Measurements from ENCODE around the gene LTB4R2.

DNA sequence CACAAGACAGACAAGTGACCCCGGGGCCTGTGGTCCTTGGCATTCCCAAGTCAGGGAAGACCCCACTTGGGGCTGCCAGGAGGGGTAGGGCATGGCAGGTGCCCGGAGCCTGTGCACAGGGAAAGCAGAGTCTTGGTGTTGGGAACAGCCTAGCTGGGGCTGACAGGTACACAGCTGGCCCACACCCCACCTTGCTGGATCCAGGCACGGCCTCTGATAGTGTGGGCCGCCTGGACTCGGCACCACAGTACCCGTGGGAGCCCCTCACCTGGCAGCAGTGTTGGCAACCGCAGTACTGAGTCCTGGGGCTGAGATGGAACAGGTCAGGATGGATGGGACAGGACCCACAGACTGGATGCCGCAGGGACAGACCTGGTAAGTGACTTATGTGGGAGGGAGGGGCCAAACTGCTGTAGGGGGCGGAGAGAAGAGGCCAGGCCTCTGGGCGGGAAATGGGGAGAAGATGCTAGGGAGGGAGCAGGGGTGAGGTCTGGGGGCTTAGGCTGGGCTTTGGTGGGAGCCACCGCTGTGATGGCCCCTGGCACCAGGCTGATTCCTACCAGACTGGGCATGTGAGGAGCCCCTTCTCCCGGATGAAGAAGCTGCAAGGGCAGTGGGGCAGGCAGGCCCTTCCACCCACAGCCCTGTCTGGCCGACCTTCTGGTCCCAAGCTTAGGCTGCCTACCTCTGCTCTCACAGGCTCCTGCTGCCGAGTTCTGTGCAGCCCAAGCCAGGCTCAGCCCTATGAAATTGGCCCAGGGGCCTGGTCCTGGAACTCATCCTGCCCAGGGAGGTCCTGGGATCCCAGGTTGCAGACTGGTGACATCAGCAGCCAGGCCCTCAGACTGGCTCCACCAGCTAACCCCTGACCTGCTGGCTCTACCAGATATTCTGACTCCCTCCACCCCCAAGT is 46.9 kb upstream of the LTB4R2 start, which contains the start of gene TGM1:
- TF ChIP-seq, protein P1, sequence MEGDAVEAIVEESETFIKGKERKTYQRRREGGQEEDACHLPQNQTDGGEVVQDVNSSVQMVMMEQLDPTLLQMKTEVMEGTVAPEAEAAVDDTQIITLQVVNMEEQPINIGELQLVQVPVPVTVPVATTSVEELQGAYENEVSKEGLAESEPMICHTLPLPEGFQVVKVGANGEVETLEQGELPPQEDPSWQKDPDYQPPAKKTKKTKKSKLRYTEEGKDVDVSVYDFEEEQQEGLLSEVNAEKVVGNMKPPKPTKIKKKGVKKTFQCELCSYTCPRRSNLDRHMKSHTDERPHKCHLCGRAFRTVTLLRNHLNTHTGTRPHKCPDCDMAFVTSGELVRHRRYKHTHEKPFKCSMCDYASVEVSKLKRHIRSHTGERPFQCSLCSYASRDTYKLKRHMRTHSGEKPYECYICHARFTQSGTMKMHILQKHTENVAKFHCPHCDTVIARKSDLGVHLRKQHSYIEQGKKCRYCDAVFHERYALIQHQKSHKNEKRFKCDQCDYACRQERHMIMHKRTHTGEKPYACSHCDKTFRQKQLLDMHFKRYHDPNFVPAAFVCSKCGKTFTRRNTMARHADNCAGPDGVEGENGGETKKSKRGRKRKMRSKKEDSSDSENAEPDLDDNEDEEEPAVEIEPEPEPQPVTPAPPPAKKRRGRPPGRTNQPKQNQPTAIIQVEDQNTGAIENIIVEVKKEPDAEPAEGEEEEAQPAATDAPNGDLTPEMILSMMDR (conservative IDR thresholded peaks at IDR 0.05 in 1 of 2, IDR thresholded peaks at IDR 0.05 in 1 of 2; ENCODE audit: low read depth in 1 of 2, low read length in 2 of 2): no peak
- TF ChIP-seq EZH2 (IDR thresholded peaks at IDR 0.05; ENCODE audit: low read length, missing control alignments): no peak
